HCT116 (cell line): ENCODE results near the gene TVP23A. TPM values are rescaled to one million over a fixed set of nuclear protein-coding genes. Genes with fewer than 3 reads are reported as not detected.

Experiments used
- ATAC-seq: fragments of 200-7000 bp; cut with Tn5 transposase; 2 replicates; pipeline ENCODE4 v1.9.1; 2020; ENCODE audit warnings: mild to moderate bottlenecking, moderate library complexity
- BruUV-seq: library from RNA; stranded (reverse); fragments of 400-500 nt; replicated peaks from 2 replicates; lab custom pipeline; 2021; lab: Mats Ljungman, UMichigan
- CTCF ChIA-PET: fragments of 300-600 bp; sonication (Branson Sonifier 250); formaldehyde crosslinking; loops from one replicate; lab custom pipeline; 2021; ENCODE audit warnings: antibody characterized with exemption; lab: Charles Lee
- POLR2A ChIA-PET: fragments of 300-600, 350-600 bp; sonication (Branson Sonifier 250); formaldehyde crosslinking; loops from one replicate; lab custom pipeline; 2021; ENCODE audit warnings: antibody characterized with exemption; lab: Charles Lee
- RAD21 ChIA-PET, 2 experiments: fragments of 300-600 bp; sonication (Branson Sonifier 250); formaldehyde crosslinking; loops; one replicate each; lab custom pipeline; 2023; ENCODE audit warnings: low total read pairs in 2 of 2; ENCODE audit not compliant: uncharacterized antibody in 2 of 2, unreplicated experiment in 2 of 2, low non-redundant PET in 1 of 2; lab: Charles Lee
- DNase-seq: peaks from one replicate; pipeline ENCODE4 v3.0.0-alpha.2; 2010; ENCODE audit warnings: low read depth, low spot score
- H2AFZ ChIP-seq: fragments of 200-600 bp; shearing (Covaris generic), sonication (generic); 2 replicates; pipeline ENCODE4 v1.6.1; 2017; ENCODE audit warnings: low read depth, mixed run types, mixed read lengths, antibody characterized with exemption, low read length; ENCODE audit not compliant: poor library complexity, severe bottlenecking
- H3K27ac ChIP-seq: 2 replicates; pipeline ENCODE4 v1.5.1; 2012; ENCODE audit warnings: low read depth, low read length
- H3K27me3 ChIP-seq: fragments of 200-600 bp; sonication (generic); 2 replicates; pipeline ENCODE4 v1.6.1; 2016; ENCODE audit warnings: mixed run types, low read length, mixed read lengths; ENCODE audit not compliant: insufficient read depth
- H3K36me3 ChIP-seq, 2 experiments: fragments of 200-500 bp in 1 of 2; fragments of 200-600 bp in 1 of 2; sonication (Bioruptor generic) in 1 of 2; sonication (generic) in 1 of 2; 2 replicates each; pipeline versions ENCODE4 v1.5.1 to v1.6.1; 2014 to 2016; ENCODE audit warnings: low read length in 2 of 2, inconsistent platforms in 1 of 2, mixed read lengths in 1 of 2, mixed run types in 1 of 2; ENCODE audit not compliant: insufficient read depth in 2 of 2, control insufficient read depth in 1 of 2
- H3K4me1 ChIP-seq, 2 experiments: fragments of 200-600 bp in 1 of 2; sonication (generic) in 1 of 2; 2 replicates each; pipeline versions ENCODE4 v1.5.1 to v1.6.1; 2012 to 2017; ENCODE audit warnings: low read length in 2 of 2, inconsistent platforms in 1 of 2, mild to moderate bottlenecking in 1 of 2, mixed read lengths in 1 of 2, mixed run types in 1 of 2, moderate library complexity in 1 of 2; ENCODE audit not compliant: insufficient read depth in 2 of 2, control insufficient read depth in 1 of 2
- H3K4me2 ChIP-seq: fragments of 200-600 bp; sonication (generic); 2 replicates; pipeline ENCODE4 v1.6.1; 2017; ENCODE audit warnings: mixed run types, low read length, mixed read lengths
- H3K4me3 ChIP-seq, 2 experiments: fragments of 200-600 bp in 1 of 2; sonication (generic) in 1 of 2; replicated peaks in 1 of 2; 2 replicates each; pipeline ENCODE4 v1.5.1; 2011 to 2016; ENCODE audit warnings: low read length in 2 of 2, control low read depth in 1 of 2, low read depth in 1 of 2, mild to moderate bottlenecking in 1 of 2, mixed read lengths in 1 of 2, mixed run types in 1 of 2
- H3K79me2 ChIP-seq: fragments of 200-600 bp; sonication (generic); 2 replicates; pipeline ENCODE4 v1.6.1; 2017; ENCODE audit warnings: mild to moderate bottlenecking, mixed run types, low read length, moderate library complexity, mixed read lengths; ENCODE audit not compliant: insufficient read depth
- H3K9ac ChIP-seq: fragments of 200-600 bp; sonication (generic); 2 replicates; pipeline ENCODE4 v1.6.1; 2016; ENCODE audit warnings: low read length, mixed read lengths
- H3K9me2 ChIP-seq: fragments of 200-600 bp; sonication (generic), shearing (Covaris generic); 2 replicates; pipeline ENCODE4 v1.6.1; 2017; ENCODE audit warnings: mixed run types, mild to moderate bottlenecking, moderate library complexity; ENCODE audit not compliant: insufficient read depth
- H3K9me3 ChIP-seq, 2 experiments: fragments of 200-500 bp in 1 of 2; fragments of 200-600 bp in 1 of 2; sonication (Bioruptor generic) in 1 of 2; sonication (generic) in 1 of 2; 2 replicates each; pipeline ENCODE4 v1.6.1; 2014 to 2017; ENCODE audit warnings: low read length in 2 of 2, mixed read lengths in 2 of 2, inconsistent platforms in 1 of 2, low read depth in 1 of 2, mild to moderate bottlenecking in 1 of 2, mixed run types in 1 of 2, moderate library complexity in 1 of 2; ENCODE audit not compliant: control insufficient read depth in 1 of 2, insufficient read depth in 1 of 2
- H4K20me1 ChIP-seq: fragments of 200-600 bp; sonication (generic), shearing (Covaris generic); 2 replicates; pipeline ENCODE4 v1.6.1; 2017; ENCODE audit warnings: mixed run types, mild to moderate bottlenecking, moderate library complexity; ENCODE audit not compliant: insufficient read depth
- CBX3 ChIP-seq: IDR thresholded peaks from 2 replicates; pipeline ENCODE4 v1.6.1; 2012; ENCODE audit warnings: low read depth
- EGR1 ChIP-seq: IDR thresholded peaks from 2 replicates; pipeline ENCODE4 v1.6.1; 2012; ENCODE audit warnings: low read depth
- FOSL1 ChIP-seq: IDR thresholded peaks from 2 replicates; pipeline ENCODE4 v1.6.1; 2012; ENCODE audit warnings: low read depth
- JUND ChIP-seq: IDR thresholded peaks from 2 replicates; pipeline ENCODE4 v1.6.1; 2012
- MAX ChIP-seq: IDR thresholded peaks from 2 replicates; pipeline ENCODE4 v1.6.1; 2012
- POLR2AphosphoS5 ChIP-seq: IDR thresholded peaks from 2 replicates; pipeline ENCODE4 v1.6.1; 2011; ENCODE audit warnings: mild to moderate bottlenecking, low read depth, low read length, moderate library complexity
- SP1 ChIP-seq: IDR thresholded peaks from 2 replicates; pipeline ENCODE4 v1.6.1; 2012; ENCODE audit warnings: low read depth
- SRF ChIP-seq: IDR thresholded peaks from 2 replicates; pipeline ENCODE4 v1.6.1; 2012; ENCODE audit warnings: low read depth
- YY1 ChIP-seq: IDR thresholded peaks from 2 replicates; pipeline ENCODE4 v1.6.1; 2011; ENCODE audit warnings: low read length, low read depth, moderate library complexity, mild to moderate bottlenecking; ENCODE audit not compliant: insufficient replicate concordance; ENCODE audit errors: extremely low read depth
- intact Hi-C: fragments of 100-400 bp; cut with micrococcal nuclease; formaldehyde crosslinking; loops from 2 replicates; pipeline ENCODE4 v1.10.0; 2022
- total RNA-seq: library from RNA; stranded (reverse); gene quantifications from one replicate; pipeline ENCODE4 v1.2.1, GENCODE V29; 2021; ENCODE audit not compliant: unreplicated experiment
- TF ChIP-seq, protein P1 (sequence below): IDR thresholded peaks from 2 replicates; pipeline ENCODE4 v1.6.1; 2012; ENCODE audit warnings: low read depth

The TVP23A gene
- total RNA-seq, 1 experiment from 2014 or later: not detected

GRCh38 chr16:10740845-10741208 lies 77.8 kb downstream of the TVP23A start:
- ChIA-PET CTCF (interaction anchor here (1.0 to 1.3 kb wide), 2 partner anchors 178 to 226 kb away, joined by 3 to 6 read pairs; no protein-coding TSS in a partner anchor), RAD21 (no interaction called here), POLR2A (no interaction called here)
- H3K4me3 ChIP-seq: no peak overlapping the region
- BruUV-seq: no TSS peak
- no peaks in the 10 kb centered on the region for H3K9me3 ChIP-seq
- no peak for ATAC-seq
- no peak overlapping the region for H2AFZ ChIP-seq
- no peaks in the 10 kb centered on the region for H3K9me2 ChIP-seq
- intact Hi-C loops: loop anchor here (5.0 kb wide), 1 partner anchor 136 kb away; the partner anchor contains the start of gene CIITA
- no peak for DNase-seq
- no peak overlapping the region for H3K4me2 ChIP-seq
- TF ChIP-seq CBX3 (no peak), FOSL1 (no peak), SP1 (no peak), POLR2AphosphoS5 (no peak), EGR1 (no peak), JUND (no peak), SRF (no peak), MAX (no peak), YY1 (no peak)
- TF ChIP-seq, protein P1, sequence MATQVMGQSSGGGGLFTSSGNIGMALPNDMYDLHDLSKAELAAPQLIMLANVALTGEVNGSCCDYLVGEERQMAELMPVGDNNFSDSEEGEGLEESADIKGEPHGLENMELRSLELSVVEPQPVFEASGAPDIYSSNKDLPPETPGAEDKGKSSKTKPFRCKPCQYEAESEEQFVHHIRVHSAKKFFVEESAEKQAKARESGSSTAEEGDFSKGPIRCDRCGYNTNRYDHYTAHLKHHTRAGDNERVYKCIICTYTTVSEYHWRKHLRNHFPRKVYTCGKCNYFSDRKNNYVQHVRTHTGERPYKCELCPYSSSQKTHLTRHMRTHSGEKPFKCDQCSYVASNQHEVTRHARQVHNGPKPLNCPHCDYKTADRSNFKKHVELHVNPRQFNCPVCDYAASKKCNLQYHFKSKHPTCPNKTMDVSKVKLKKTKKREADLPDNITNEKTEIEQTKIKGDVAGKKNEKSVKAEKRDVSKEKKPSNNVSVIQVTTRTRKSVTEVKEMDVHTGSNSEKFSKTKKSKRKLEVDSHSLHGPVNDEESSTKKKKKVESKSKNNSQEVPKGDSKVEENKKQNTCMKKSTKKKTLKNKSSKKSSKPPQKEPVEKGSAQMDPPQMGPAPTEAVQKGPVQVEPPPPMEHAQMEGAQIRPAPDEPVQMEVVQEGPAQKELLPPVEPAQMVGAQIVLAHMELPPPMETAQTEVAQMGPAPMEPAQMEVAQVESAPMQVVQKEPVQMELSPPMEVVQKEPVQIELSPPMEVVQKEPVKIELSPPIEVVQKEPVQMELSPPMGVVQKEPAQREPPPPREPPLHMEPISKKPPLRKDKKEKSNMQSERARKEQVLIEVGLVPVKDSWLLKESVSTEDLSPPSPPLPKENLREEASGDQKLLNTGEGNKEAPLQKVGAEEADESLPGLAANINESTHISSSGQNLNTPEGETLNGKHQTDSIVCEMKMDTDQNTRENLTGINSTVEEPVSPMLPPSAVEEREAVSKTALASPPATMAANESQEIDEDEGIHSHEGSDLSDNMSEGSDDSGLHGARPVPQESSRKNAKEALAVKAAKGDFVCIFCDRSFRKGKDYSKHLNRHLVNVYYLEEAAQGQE: no peak
- no peak overlapping the region for H3K27ac ChIP-seq
- no peak overlapping the region for H3K9ac ChIP-seq
- H3K4me1 ChIP-seq: peaks cover 31 to 57% of the 10 kb centered on the region in 2 experiments
- no peaks in the 10 kb centered on the region for H3K36me3 ChIP-seq
- H3K79me2 ChIP-seq: no peaks in the 10 kb centered on the region
- H3K27me3 ChIP-seq: no peaks in the 10 kb centered on the region
- no peaks in the 10 kb centered on the region for H4K20me1 ChIP-seq
